PC-9 (cell line): ENCODE data around the gene PKP2.

ENCODE experiments used
- CTCF ChIP-seq: fragments of 200-600 bp; sonication (generic); conservative IDR thresholded peaks from 2 replicates; pipeline ENCODE4 v1.6.1; 2017; ENCODE audit warnings: mixed run types, antibody characterized with exemption, mild to moderate bottlenecking, moderate library complexity
- EZH2 ChIP-seq: fragments of 200-600 bp; sonication (generic); IDR thresholded peaks from 2 replicates; pipeline ENCODE4 v1.8.0; 2017; ENCODE audit warnings: antibody characterized with exemption, low read depth

GRCh38 chr12:32742133-32742532 lies 154.4 kb downstream of the PKP2 start:
- TF ChIP-seq CTCF: no peak
- TF ChIP-seq EZH2: no peak
